HEK293T (cell line): ENCODE data around the gene SNRNP200.

Experiments
- ARNT ChIP-seq: fragments of 450-650 bp; IDR thresholded peaks from 2 replicates; pipeline ENCODE4 v1.6.1; 2017; ENCODE audit warnings: mild to moderate bottlenecking
- BHLHE40 ChIP-seq: fragments of 450-650 bp; IDR thresholded peaks from 2 replicates; pipeline ENCODE4 v1.6.1; 2016; ENCODE audit warnings: mild to moderate bottlenecking, moderate library complexity, borderline replicate concordance
- HDGF ChIP-seq: fragments of 450-650 bp; IDR thresholded peaks from 2 replicates; pipeline ENCODE4 v1.6.1; 2017; ENCODE audit warnings: antibody characterized with exemption, borderline replicate concordance

DNA sequence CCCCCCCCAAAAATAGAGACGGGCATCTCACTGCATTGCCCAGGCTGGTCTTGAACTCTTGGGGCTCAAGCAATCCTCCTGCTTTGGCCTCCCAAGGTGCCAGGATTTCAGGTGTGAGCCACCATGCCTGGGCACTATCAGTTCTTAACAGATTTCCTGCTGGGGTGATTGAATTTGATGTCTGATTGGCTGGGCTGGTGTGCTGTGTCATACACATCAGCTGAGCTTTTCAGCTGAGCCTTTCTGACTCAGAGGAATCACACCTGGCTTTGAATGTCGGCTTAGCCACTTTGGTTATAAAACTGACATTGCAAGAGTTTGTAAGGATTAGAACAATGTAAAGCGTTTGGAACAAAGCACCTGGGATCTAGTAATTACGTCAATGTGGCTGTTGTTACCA is 49.1 kb upstream of the SNRNP200 start:
- TF ChIP-seq BHLHE40 (no peak), HDGF (no peak), ARNT (no peak)
